H1 (cell line): Measurements from ENCODE around the gene C12orf56. TPM values are rescaled to one million over a fixed set of nuclear protein-coding genes. Genes with fewer than 3 reads are reported as not detected.

Experiments
- CTCF ChIA-PET: fragments of 300-600 bp; sonication (Branson Sonifier 250); formaldehyde crosslinking; loops from one replicate; lab custom pipeline; 2021; ENCODE audit not compliant: partially characterized antibody; lab: Charles Lee
- POLR2A ChIA-PET: fragments of 300-600 bp; sonication (Branson Sonifier 250); formaldehyde crosslinking; loops from one replicate; lab custom pipeline; 2021; ENCODE audit warnings: inconsistent platforms; ENCODE audit not compliant: partially characterized antibody; lab: Charles Lee
- DNase-seq, 2 experiments: peaks; one replicate each; pipeline versions ENCODE4 v3.0.0 to v3.0.0-alpha.2; 2010 to 2022; ENCODE audit warnings: low spot score in 2 of 2, low read depth in 1 of 2, mixed read lengths in 1 of 2
- FAIRE-seq: peaks from 2 replicates; lab custom pipeline; 2011; peaks lifted over from hg19 to GRCh38; lab: Jason Lieb, UNC
- H2AFZ ChIP-seq: 2 replicates; pipeline ENCODE4 v1.8.1; 2012; ENCODE audit warnings: low read length, inconsistent platforms
- H2AK5ac ChIP-seq: 2 replicates; pipeline ENCODE4 v1.6.1; 2013; ENCODE audit warnings: low read depth, low read length
- H2BK120ac ChIP-seq: replicated peaks from 2 replicates; pipeline ENCODE3; 2013; ENCODE audit warnings: low read depth, low read length, inconsistent platforms
- H2BK12ac ChIP-seq: 2 replicates; pipeline ENCODE4 v1.6.1; 2013; ENCODE audit warnings: low read depth, low read length
- H2BK15ac ChIP-seq: 2 replicates; pipeline ENCODE4 v1.6.1; 2013; ENCODE audit warnings: low read length
- H2BK20ac ChIP-seq: 2 replicates; pipeline ENCODE4 v1.6.1; 2013; ENCODE audit warnings: low read length
- H2BK5ac ChIP-seq: 2 replicates; pipeline ENCODE4 v1.6.1; 2013; ENCODE audit warnings: low read depth, low read length
- H3K14ac ChIP-seq: 2 replicates; pipeline ENCODE4 v1.6.1; 2013; ENCODE audit warnings: inconsistent platforms; ENCODE audit not compliant: insufficient read length
- H3K18ac ChIP-seq: 2 replicates; pipeline ENCODE4 v1.6.1; 2013; ENCODE audit warnings: low read length; ENCODE audit errors: extremely low read depth
- H3K23ac ChIP-seq: 2 replicates; pipeline ENCODE4 v1.6.1; 2013; ENCODE audit warnings: inconsistent platforms; ENCODE audit not compliant: insufficient read length
- H3K23me2 ChIP-seq: 2 replicates; pipeline ENCODE4 v1.6.1; 2013; ENCODE audit warnings: low read depth, low read length
- H3K27ac ChIP-seq: 2 replicates; pipeline ENCODE4 v1.6.1; 2011; ENCODE audit warnings: low read depth, low read length, inconsistent platforms
- H3K27me3 ChIP-seq, 4 experiments: replicated peaks in 1 of 4; 1 replicate in 1 of 4; 2 replicates in 3 of 4; pipeline versions ENCODE4 v1.6.1 to v1.8.1; 2011 to 2013; ENCODE audit warnings: low read length in 3 of 4, mild to moderate bottlenecking in 3 of 4, inconsistent platforms in 2 of 4, mixed read lengths in 2 of 4, moderate library complexity in 1 of 4; ENCODE audit not compliant: control insufficient read depth in 3 of 4, insufficient read depth in 3 of 4; ENCODE audit errors: extremely low read depth in 1 of 4
- H3K36me3 ChIP-seq, 4 experiments: 2 replicates each; pipeline versions ENCODE4 v1.6.1 to v1.8.1; 2011 to 2013; ENCODE audit warnings: mild to moderate bottlenecking in 4 of 4, low read length in 3 of 4, moderate library complexity in 2 of 4, control low read depth in 1 of 4, inconsistent platforms in 1 of 4; ENCODE audit not compliant: insufficient read depth in 4 of 4, control insufficient read depth in 2 of 4
- H3K4ac ChIP-seq: replicated peaks from 2 replicates; pipeline ENCODE3; 2013; ENCODE audit warnings: low read length, low read depth, mixed read lengths, inconsistent platforms; ENCODE audit not compliant: insufficient read length
- H3K4me1 ChIP-seq, 4 experiments: replicated peaks in 1 of 4; 1 replicate in 1 of 4; 2 replicates in 3 of 4; pipeline versions ENCODE4 v1.6.1 to v1.8.1; 2011 to 2013; ENCODE audit warnings: low read length in 3 of 4, inconsistent platforms in 2 of 4, mixed read lengths in 1 of 4; ENCODE audit not compliant: insufficient read depth in 4 of 4, control insufficient read depth in 3 of 4
- H3K4me2 ChIP-seq, 2 experiments: 2 replicates each; pipeline versions ENCODE4 v1.6.1 to v1.8.1; 2011 to 2013; ENCODE audit warnings: low read depth in 2 of 2, low read length in 2 of 2, control low read depth in 1 of 2, inconsistent platforms in 1 of 2, mild to moderate bottlenecking in 1 of 2; ENCODE audit not compliant: insufficient read depth in 1 of 2
- H3K4me3 ChIP-seq, 4 experiments: fragments of 200-600, 300-600 bp in 1 of 4; sonication (generic), shearing (Covaris generic), sonication (Bioruptor Twin) in 1 of 4; 2 replicates each; pipeline versions ENCODE4 v1.5.1 to v1.8.1; 2011 to 2016; ENCODE audit warnings: low read length in 4 of 4, low read depth in 3 of 4, control low read depth in 2 of 4, inconsistent platforms in 2 of 4, mild to moderate bottlenecking in 2 of 4, mixed read lengths in 1 of 4, moderate library complexity in 1 of 4; ENCODE audit not compliant: insufficient read depth in 2 of 4; ENCODE audit errors: extremely low read depth in 1 of 4
- H3K56ac ChIP-seq: replicated peaks from 2 replicates; pipeline ENCODE3; 2013; ENCODE audit warnings: low read depth, mild to moderate bottlenecking, mixed read lengths, low read length, inconsistent platforms; ENCODE audit not compliant: insufficient read length
- H3K79me1 ChIP-seq: 2 replicates; pipeline ENCODE4 v1.6.1; 2013; ENCODE audit warnings: low read depth, low read length, control low read depth
- H3K79me2 ChIP-seq, 2 experiments: 2 replicates each; pipeline versions ENCODE4 v1.6.1 to v1.8.1; 2012 to 2013; ENCODE audit warnings: low read length in 2 of 2, mild to moderate bottlenecking in 2 of 2, inconsistent platforms in 1 of 2; ENCODE audit not compliant: insufficient read depth in 2 of 2, control insufficient read depth in 1 of 2
- H3K9ac ChIP-seq, 4 experiments: replicated peaks in 1 of 4; 1 replicate in 1 of 4; 2 replicates in 3 of 4; pipeline versions ENCODE4 v1.6.1 to v1.8.1; 2011 to 2013; ENCODE audit warnings: low read depth in 3 of 4, low read length in 3 of 4, control low read depth in 2 of 4, mild to moderate bottlenecking in 2 of 4, moderate library complexity in 2 of 4, inconsistent platforms in 1 of 4; ENCODE audit errors: extremely low read depth in 1 of 4
- H3K9me3 ChIP-seq, 2 experiments: 2 replicates each; pipeline versions ENCODE4 v1.6.1 to v1.8.1; 2012 to 2013; ENCODE audit warnings: mild to moderate bottlenecking in 2 of 2, moderate library complexity in 2 of 2, control low read depth in 1 of 2, inconsistent platforms in 1 of 2, low read depth in 1 of 2, low read length in 1 of 2, mixed read lengths in 1 of 2; ENCODE audit not compliant: insufficient read depth in 2 of 2
- H4K20me1 ChIP-seq, 2 experiments: replicated peaks in 1 of 2; 2 replicates each; pipeline versions ENCODE3 to v1.8.1; 2011 to 2013; ENCODE audit warnings: inconsistent platforms in 2 of 2, low read length in 2 of 2, mild to moderate bottlenecking in 1 of 2; ENCODE audit not compliant: insufficient read depth in 2 of 2, control insufficient read depth in 1 of 2
- H4K5ac ChIP-seq: 2 replicates; pipeline ENCODE4 v1.6.1; 2013; ENCODE audit warnings: low read length, low read depth, mixed read lengths, inconsistent platforms; ENCODE audit not compliant: insufficient read length
- H4K8ac ChIP-seq: 2 replicates; pipeline ENCODE4 v1.8.0; 2013; ENCODE audit warnings: mild to moderate bottlenecking, moderate library complexity, low read length, inconsistent platforms; ENCODE audit not compliant: insufficient read depth; ENCODE audit errors: extremely low read depth
- H4K91ac ChIP-seq: replicated peaks from 2 replicates; pipeline ENCODE3; 2013; ENCODE audit warnings: low read length, mixed read lengths, inconsistent platforms; ENCODE audit not compliant: insufficient read length
- ASH2L ChIP-seq: fragments of 200-600, 300-600 bp; sonication (generic); IDR thresholded peaks from one replicate; pipeline ENCODE4 v1.7.1; 2017; ENCODE audit warnings: low read length
- CBX8 ChIP-seq: fragments of 300-800, 300-1000 bp; sonication (generic); IDR thresholded peaks from 2 replicates; pipeline ENCODE4 v1.7.1; 2016; ENCODE audit warnings: low read depth, low read length, borderline replicate concordance
- HDAC6 ChIP-seq: IDR thresholded peaks from one replicate; pipeline ENCODE4 v1.7.1; 2012; ENCODE audit warnings: low read depth, mild to moderate bottlenecking, inconsistent platforms, low read length, moderate library complexity
- PHF8 ChIP-seq: fragments of 200-600 bp; sonication (generic); conservative IDR thresholded peaks from 2 replicates; pipeline ENCODE4 v1.7.1; 2012; ENCODE audit warnings: low read depth, mild to moderate bottlenecking, inconsistent platforms, low read length, moderate library complexity
- POU5F1 ChIP-seq: IDR thresholded peaks from 2 replicates; pipeline ENCODE4 v1.6.1; 2011; ENCODE audit warnings: low read depth, mild to moderate bottlenecking, low read length, moderate library complexity
- RBBP5 ChIP-seq: IDR thresholded peaks from 2 replicates; pipeline ENCODE4 v1.7.1; 2012; ENCODE audit warnings: low read depth, mild to moderate bottlenecking, inconsistent platforms, low read length, moderate library complexity, borderline replicate concordance
- RFX5 ChIP-seq: IDR thresholded peaks from 2 replicates; pipeline ENCODE4 v1.6.1; 2011; ENCODE audit warnings: low read depth, low read length, improper control_type of control experiment, borderline replicate concordance
- SAP30 ChIP-seq: fragments of 300-600 bp; sonication (generic); IDR thresholded peaks from 2 replicates; pipeline ENCODE4 v1.7.1; 2012; ENCODE audit warnings: low read length, moderate library complexity, mild to moderate bottlenecking, inconsistent platforms; ENCODE audit not compliant: insufficient read depth, insufficient replicate concordance
- SIRT6 ChIP-seq: IDR thresholded peaks from one replicate; pipeline ENCODE4 v1.7.1; 2012; ENCODE audit warnings: low read length, inconsistent platforms
- SP4 ChIP-seq: IDR thresholded peaks from 2 replicates; pipeline ENCODE4 v1.6.1; 2012; ENCODE audit warnings: low read length, inconsistent platforms
- SRF ChIP-seq: IDR thresholded peaks from 2 replicates; pipeline ENCODE4 v1.6.1; 2011; ENCODE audit warnings: mild to moderate bottlenecking, low read depth, low read length, moderate library complexity
- TAF7 ChIP-seq: optimal IDR thresholded peaks from 2 replicates; pipeline ENCODE3; 2011; ENCODE audit warnings: low read depth, mild to moderate bottlenecking, inconsistent platforms, low read length, moderate library complexity, borderline replicate concordance
- USF2 ChIP-seq: IDR thresholded peaks from 2 replicates; pipeline ENCODE4 v1.6.1; 2011; ENCODE audit warnings: low read length, improper control_type of control experiment
- YY1 ChIP-seq: IDR thresholded peaks from 2 replicates; pipeline ENCODE4 v1.6.1; 2011; ENCODE audit warnings: low read depth, mild to moderate bottlenecking, low read length
- WGBS, 2 experiments: shearing (Covaris generic) in 1 of 2; methylation state at CpG; one replicate each; pipeline versions ENCODE4 v1.1.6 to v1.1.7; 2013 to 2015; ENCODE audit warnings: low lambda C conversion rate in 2 of 2, mixed read lengths in 2 of 2, inconsistent platforms in 1 of 2, low coverage in 1 of 2, missing lambda C conversion rate in 1 of 2; ENCODE audit not compliant: insufficient replicate concordance in 2 of 2, insufficient coverage in 1 of 2, insufficient read length in 1 of 2; ENCODE audit errors: extremely low coverage in 1 of 2, missing lambda C conversion rate in 1 of 2; 5-methylcytosine and 5-hydroxymethylcytosine counted together
- polyA plus RNA-seq, 7 experiments: library from polyadenylated mRNA; depleted of rRNA in 3 of 7; stranded (reverse) in 5 of 7; unstranded in 2 of 7; fragments of >200 nt in 5 of 7; fragments of 200-250 nt in 2 of 7; gene quantifications; 1 replicate in 5 of 7; 2 replicates in 1 of 7; 4 replicates in 1 of 7; pipeline versions ENCODE4 v1.2.1 to v1.2.3, GENCODE V29; 2011 to 2013; ENCODE audit warnings: missing spikeins in 2 of 7, mixed read lengths in 2 of 7
- total RNA-seq: library from RNA; stranded (reverse); fragmentation: NEBNext Ultra II Directional; extraction: Animal tissue kit (Norgen Biotek cat#: 25700); gene quantifications from 2 replicates; pipeline ENCODE4 v1.2.1, GENCODE V29; 2021

C12orf56 gene
- total and polyA plus RNA-seq, 2 of the 8 experiments (the other 6 are each of a cell fraction or from before 2014, with no cell fraction given), result 1.1 to 2.9 TPM

DNA sequence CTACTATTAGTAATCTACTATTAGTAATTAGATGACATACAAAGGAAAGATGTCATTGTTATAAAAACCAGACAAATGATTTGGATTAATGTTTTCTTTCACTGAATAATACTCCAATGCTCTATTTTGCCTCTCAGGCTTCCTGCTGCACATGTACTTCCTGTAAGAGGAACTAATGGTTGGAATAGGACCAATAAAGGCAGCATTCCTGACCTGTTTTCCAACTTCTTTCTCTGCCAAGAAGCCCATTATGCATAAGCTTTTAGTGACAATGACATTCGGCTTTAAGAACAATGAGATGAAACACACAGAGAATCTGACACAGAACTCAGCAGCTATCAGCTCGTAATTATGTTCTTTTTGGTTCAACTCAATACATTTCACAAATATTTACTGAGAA lies 5.2 kb upstream of the C12orf56 start:
- no peaks in the 10 kb centered on the region for H3K36me3 ChIP-seq
- no peaks in the 10 kb centered on the region for H3K79me1 ChIP-seq
- ChIA-PET POLR2A (no interaction called here), CTCF (interaction anchor here (1.9 kb wide), 1 partner anchor 121 kb away, joined by 5 read pairs; no protein-coding TSS in a partner anchor)
- H3K4ac ChIP-seq, result no peak overlapping the region
- peaks cover 0 to 3% (median 0%) of the 10 kb centered on the region in 4 experiments; a peak in 2 of 7 replicates for H3K4me1 ChIP-seq
- H3K18ac ChIP-seq, result no peak overlapping the region
- H4K91ac ChIP-seq, result no peak overlapping the region
- no peak overlapping the region for H3K9ac ChIP-seq
- no peak overlapping the region for H3K4me3 ChIP-seq
- 92% methylated on average over 2 of the region's 2 CpGs; no CpG with 5 or more reads in 1 of the 2 experiments for WGBS, 2 experiments
- H3K23me2 ChIP-seq, result no peaks in the 10 kb centered on the region
- no peak overlapping the region for H3K4me2 ChIP-seq
- no peak overlapping the region for H3K56ac ChIP-seq
- H2BK15ac ChIP-seq, result no peak overlapping the region
- no peak overlapping the region for H4K8ac ChIP-seq
- no peak overlapping the region for H3K14ac ChIP-seq
- no peak overlapping the region for H2BK12ac ChIP-seq
- H3K9me3 ChIP-seq, result no peaks in the 10 kb centered on the region
- FAIRE-seq (no peak), DNase-seq (no peak)
- no peak overlapping the region for H2BK5ac ChIP-seq
- no peaks in the 10 kb centered on the region for H4K20me1 ChIP-seq
- H3K27ac ChIP-seq, result no peak overlapping the region
- no peak overlapping the region for H4K5ac ChIP-seq
- H3K23ac ChIP-seq, result no peak overlapping the region
- H2AK5ac ChIP-seq, result no peak overlapping the region
- no peak overlapping the region for H2BK20ac ChIP-seq
- no peak overlapping the region for H2AFZ ChIP-seq
- no peaks in the 10 kb centered on the region for H3K79me2 ChIP-seq
- H2BK120ac ChIP-seq, result no peak overlapping the region
- peaks cover 0 to under 1% (median under 1%) of the 10 kb centered on the region in 4 experiments; a peak in 2 of 7 replicates for H3K27me3 ChIP-seq
- TF ChIP-seq TAF7 (no peak), CBX8 (no peak), PHF8 (no peak), POU5F1 (no peak), YY1 (no peak), ASH2L (no peak), SRF (no peak), USF2 (no peak), SIRT6 (no peak), HDAC6 (no peak), SP4 (no peak), RBBP5 (no peak), RFX5 (no peak), SAP30 (no peak)
